Measurements from ENCODE around the gene GMEB1. TPM values are rescaled to one million over a fixed set of nuclear protein-coding genes. Genes with fewer than 3 reads are reported as not detected.
"Not testable (repeated sequence)": the region's sequence is repeated elsewhere in the genome, so short reads cannot be mapped to it uniquely, and the experiment has no call there.

GMEB1 gene
- total RNA-seq, 1 donor from 2014 or later, result 9.9 TPM

- Histone ChIP-seq H3K4me3 (ENCODE audit: low read depth, low read length) (peak within 1 kb of the TSS; percentile 79), H3K36me3 (ENCODE audit: control insufficient read depth, insufficient read depth, low read length) (no peaks in the 10 kb centered on the region), H3K27me3 (ENCODE audit: control insufficient read depth, insufficient read depth, low read length) (no peaks in the 10 kb centered on the region)
- DNase-seq (ENCODE audit: low read depth), result peak; percentile 80
- peak; percentile 27 for TF ChIP-seq CTCF (IDR thresholded peaks at IDR 0.05; ENCODE audit: insufficient read depth, low read length, poor library complexity, severe bottlenecking)
These were observed 25.5 kb upstream of the GMEB1 start, which contains the start of gene TAF12 for GRCh38 chr1:28642847-28643635. TAF12 (minus strand) TSS chr1:28643067; CDS start chr1:28622081, 20,986 bp downstream.

- no peaks in the 10 kb centered on the region for H3K36me3 ChIP-seq (ENCODE audit: control insufficient read depth, insufficient read depth, low read length)
- H3K27me3 ChIP-seq (ENCODE audit: control insufficient read depth, insufficient read depth, low read length), result no peaks in the 10 kb centered on the region
- DNase-seq (ENCODE audit: low read depth), result no peak
- H3K4me3 ChIP-seq (ENCODE audit: low read depth, low read length), result no peak overlapping the region
- TF ChIP-seq CTCF (IDR thresholded peaks at IDR 0.05; ENCODE audit: insufficient read depth, low read length, poor library complexity, severe bottlenecking), result no peak
These were observed 24.1 kb upstream of the GMEB1 start for GRCh38 chr1:28644494-28644893.

- not testable (repeated sequence) for H3K27me3 ChIP-seq (ENCODE audit: control insufficient read depth, insufficient read depth, low read length); H3K36me3 ChIP-seq (ENCODE audit: control insufficient read depth, insufficient read depth, low read length); DNase-seq (ENCODE audit: low read depth); H3K4me3 ChIP-seq (ENCODE audit: low read depth, low read length)
These were observed 23.2 kb upstream of the GMEB1 start for GRCh38 chr1:28645406-28645805.

- DNase-seq (ENCODE audit: low read depth), result no peak
These were observed 22.5 kb upstream of the GMEB1 start for GRCh38 chr1:28646040-28646439.

GRCh38 chr1:28648008-28648473, 20.5 kb upstream of the GMEB1 start:
- TF ChIP-seq CTCF (IDR thresholded peaks at IDR 0.05; ENCODE audit: insufficient read depth, low read length, poor library complexity, severe bottlenecking), result no peak
- no peaks in the 10 kb centered on the region for H3K36me3 ChIP-seq (ENCODE audit: control insufficient read depth, insufficient read depth, low read length)
- no peaks in the 10 kb centered on the region for H3K27me3 ChIP-seq (ENCODE audit: control insufficient read depth, insufficient read depth, low read length)
- peak; percentile 85 for DNase-seq (ENCODE audit: low read depth)
- peak overlapping the region; percentile 36 for H3K4me3 ChIP-seq (ENCODE audit: low read depth, low read length)

More at GRCh38 chr1:28646040-28646439, 22.5 kb upstream of the GMEB1 start:
- Histone ChIP-seq H3K4me3 (ENCODE audit: low read depth, low read length) (no peak overlapping the region), H3K36me3 (ENCODE audit: control insufficient read depth, insufficient read depth, low read length) (no peaks in the 10 kb centered on the region), H3K27me3 (ENCODE audit: control insufficient read depth, insufficient read depth, low read length) (no peaks in the 10 kb centered on the region)
- TF ChIP-seq CTCF (IDR thresholded peaks at IDR 0.05; ENCODE audit: insufficient read depth, low read length, poor library complexity, severe bottlenecking), result no peak

GRCh38 chr1:28648474-28649198, 19.9 kb upstream of the GMEB1 start, which contains the start of gene RNU11:
RNU11 (plus strand) TSS chr1:28648600.
- Histone ChIP-seq H3K27me3 (ENCODE audit: control insufficient read depth, insufficient read depth, low read length) (no peaks in the 10 kb centered on the region), H3K36me3 (ENCODE audit: control insufficient read depth, insufficient read depth, low read length) (no peaks in the 10 kb centered on the region), H3K4me3 (ENCODE audit: low read depth, low read length) (peak within 1 kb of the TSS; percentile 36)
- peak; percentile 94 for DNase-seq (ENCODE audit: low read depth)
- TF ChIP-seq CTCF (IDR thresholded peaks at IDR 0.05; ENCODE audit: insufficient read depth, low read length, poor library complexity, severe bottlenecking), result no peak

- not testable (repeated sequence) for H3K36me3 ChIP-seq (ENCODE audit: control insufficient read depth, insufficient read depth, low read length); H3K27me3 ChIP-seq (ENCODE audit: control insufficient read depth, insufficient read depth, low read length); H3K4me3 ChIP-seq (ENCODE audit: low read depth, low read length); DNase-seq (ENCODE audit: low read depth)
These were observed 15.5 kb upstream of the GMEB1 start for GRCh38 chr1:28653063-28653462.

All from kidney epithelial cell (primary cell).